H1 (cell line): Measurements from ENCODE around the gene RPL36A.

Experiments used
- CHD2 ChIP-seq: IDR thresholded peaks from 2 replicates; pipeline ENCODE4 v1.6.1; 2012; ENCODE audit warnings: low read length, improper control_type of control experiment
- CTCF ChIP-seq, 3 experiments: IDR thresholded peaks; 1 replicate in 2 of 3; 2 replicates in 1 of 3; pipeline versions ENCODE4 v1.5.1 to v1.6.1; 2011; ENCODE audit warnings: low read length in 3 of 3, mild to moderate bottlenecking in 3 of 3, inconsistent platforms in 2 of 3, low read depth in 1 of 3, moderate library complexity in 1 of 3; ENCODE audit not compliant: insufficient read depth in 1 of 3; ENCODE audit errors: control extremely low read depth in 1 of 3
- JUN ChIP-seq: IDR thresholded peaks from 2 replicates; pipeline ENCODE4 v1.6.1; 2011; ENCODE audit warnings: low read depth, mild to moderate bottlenecking, improper control_type of control experiment, low read length
- USF2 ChIP-seq: IDR thresholded peaks from 2 replicates; pipeline ENCODE4 v1.6.1; 2011; ENCODE audit warnings: low read length, improper control_type of control experiment
- ZNF274 ChIP-seq: IDR thresholded peaks from 2 replicates; pipeline ENCODE4 v1.7.0; 2012; ENCODE audit warnings: low read length, borderline replicate concordance; ENCODE audit errors: extremely low read depth

- no peak for TF ChIP-seq CTCF (IDR thresholded peaks at IDR 0.05; ENCODE audit: control extremely low read depth in 1 of 3, insufficient read depth in 1 of 3, low read depth in 1 of 3, low read length in 3 of 3)
- TF ChIP-seq JUN, result no peak
- TF ChIP-seq USF2, result no peak
- TF ChIP-seq CHD2, result no peak
- no peak for TF ChIP-seq ZNF274
Observed at GRCh38 chrX:101417190-101417589, 26.4 kb downstream of the RPL36A start.
